Ovary (tissue), 9 donors: Measurements from ENCODE around the gene GSN. TPM values are rescaled to one million over a fixed set of nuclear protein-coding genes. Genes with fewer than 3 reads are reported as not detected.

Experiments used
- DNase-seq, 5 donors: peaks; one replicate each; pipeline ENCODE4 v3.0.0-alpha.2; 2019 to 2020
- H3K27ac ChIP-seq, 2 donors: fragments of 200-600 bp; one replicate each; pipeline versions ENCODE4 v1.5.1 to v1.8.0; 2019 to 2022
- H3K27me3 ChIP-seq: fragments of 200-600 bp; one replicate; pipeline ENCODE4 v1.8.0; 2022
- H3K36me3 ChIP-seq: fragments of 200-600 bp; sonication (generic); one replicate; pipeline ENCODE4 v1.5.1; 2019
- H3K4me1 ChIP-seq: one replicate; pipeline ENCODE4 v1.8.1; 2013; ENCODE audit warnings: mild to moderate bottlenecking, moderate library complexity; ENCODE audit not compliant: insufficient read depth
- H3K4me3 ChIP-seq: fragments of 200-600 bp; sonication (generic); one replicate; pipeline ENCODE4 v1.5.1; 2017
- H3K9me3 ChIP-seq, 2 donors: fragments of 200-600 bp in 1 of 2; sonication (generic) in 1 of 2; one replicate each; pipeline versions ENCODE4 v1.5.1 to v1.8.1; 2013 to 2019; ENCODE audit warnings: mild to moderate bottlenecking in 1 of 2, moderate library complexity in 1 of 2
- EP300 ChIP-seq: sonication (generic); formaldehyde crosslinking; IDR thresholded peaks from one replicate; pipeline ENCODE4 v1.6.1; 2017; ENCODE audit warnings: antibody characterized with exemption
- POLR2A ChIP-seq: fragments of 450-650 bp; IDR thresholded peaks from one replicate; pipeline ENCODE4 v1.6.1; 2017; ENCODE audit warnings: antibody characterized with exemption, mild to moderate bottlenecking, moderate library complexity
- WGBS, 3 donors: extraction: QIAGEN DNeasy Blood & Tissue Kit in 1 of 3; methylation state at CpG; one replicate each; pipeline versions ENCODE4 v1.1.5 to v1.1.7; 2013 to 2017; 5-methylcytosine and 5-hydroxymethylcytosine counted together
- intact Hi-C, 4 donors: fragments of 100-400 bp; cut with DNase I; formaldehyde crosslinking; loops; one replicate each; pipeline versions ENCODE4 v1.11.0 to v1.15.1; 2022 to 2023
- polyA plus RNA-seq, 2 donors: library from polyadenylated mRNA; stranded (reverse); fragments of 200-250 nt in 1 of 2; fragments of 350-450 nt in 1 of 2; fragmentation: Illumina TruSeq in 1 of 2; extraction: RNeasy Lipid Tissue Mini Kit (QIAGEN cat#74804) in 1 of 2; gene quantifications; one replicate each; pipeline ENCODE4 v1.2.3, GENCODE V29; 2013 to 2014
- total RNA-seq, 7 donors: library from RNA; depleted of rRNA in 2 of 7; stranded (reverse); fragments of >200 nt in 2 of 7; fragmentation: NEBNext Ultra II Directional in 3 of 7; extraction: Animal tissue kit (Norgen Biotek cat#: 25700) in 3 of 7; gene quantifications; one replicate each; pipeline versions ENCODE4 v1.1.0 to v1.2.4, GENCODE V29; 2016 to 2023
- TF ChIP-seq, protein P1 (sequence below), 3 donors: fragments of 450-650 bp in 2 of 3; fragments of 200-600 bp in 1 of 3; IDR thresholded peaks; one replicate each; pipeline versions ENCODE4 v1.5.1 to v1.8.0; 2016 to 2022; ENCODE audit warnings: antibody characterized with exemption in 3 of 3, mild to moderate bottlenecking in 1 of 3
- donor health status: DM: no; HTN: no; CAD: no; lungs with moderate emphysema.
- donor health status: DM: no; HTN: no; CAD: no.
- donor health status: Bipolar disorder and iron deficiency.
- donor health status: DM: yes; HTN: yes; CAD: no.
- donor health status: DM: no; HTN: no; CAD: no.
- donor health status: DM: yes; HTN: yes; CAD: no.

The GSN gene
- total and polyA plus RNA-seq, 9 donors = 188 to 706 (median 370) TPM

GRCh38 chr9:121283080-121283398 lies 15.1 kb downstream of the GSN start:
- peaks cover 66% of the 10 kb centered on the region for H3K4me1 ChIP-seq

DNA sequence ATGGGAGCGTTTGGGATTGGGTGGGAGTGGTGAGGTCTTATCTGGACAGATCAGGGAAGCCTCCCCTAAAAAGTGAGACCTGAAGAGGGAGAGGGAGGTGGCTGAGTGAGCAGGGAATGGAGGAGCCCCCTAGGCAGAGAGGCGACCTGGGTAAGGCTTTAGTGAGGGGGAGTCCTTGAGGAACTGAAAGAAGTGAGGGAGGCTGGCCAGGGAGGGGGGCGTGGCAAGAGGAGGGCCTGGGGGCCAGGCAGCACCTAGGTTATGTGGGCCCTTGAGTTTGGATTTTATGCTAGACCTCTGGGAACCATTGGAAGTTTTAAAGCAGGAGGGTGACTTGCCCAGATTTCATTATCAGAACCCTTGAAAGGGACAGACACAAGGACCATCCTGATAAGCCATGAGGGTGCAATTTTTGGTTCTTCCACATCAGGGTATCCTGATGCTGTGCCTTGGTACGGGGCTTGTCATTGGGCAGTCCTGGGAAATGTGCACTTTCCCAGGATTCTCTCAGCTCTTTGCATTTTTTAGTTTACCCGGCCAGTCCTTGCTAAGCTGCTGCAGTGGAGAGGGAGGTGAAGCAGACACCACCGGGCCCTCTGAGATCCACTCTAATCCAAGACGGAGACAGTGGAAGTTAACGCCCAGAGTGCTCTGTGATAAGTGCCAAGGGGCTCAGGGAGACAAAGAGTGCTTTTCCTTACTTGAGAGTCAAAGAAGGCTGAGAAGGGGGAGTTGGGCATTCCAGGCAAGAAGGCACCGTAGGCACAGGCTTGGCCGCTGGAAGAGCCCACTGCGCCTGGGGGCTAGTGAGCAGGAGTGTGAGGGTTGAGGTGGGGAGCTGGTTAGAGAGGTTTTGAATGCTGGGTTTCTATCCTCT lies 16.1 kb downstream of the GSN start:
- Histone ChIP-seq H3K4me1 (peaks cover 68% of the 10 kb centered on the region), H3K4me3 (no peak overlapping the region), H3K27ac (peak overlapping the region; percentile 93 to 94), H3K9me3 (no peaks in the 10 kb centered on the region), H3K27me3 (no peaks in the 10 kb centered on the region), H3K36me3 (no peaks in the 10 kb centered on the region)
- intact Hi-C loops = no loop called here
- TF ChIP-seq POLR2A (no peak), EP300 (no peak)
- TF ChIP-seq, protein P1, sequence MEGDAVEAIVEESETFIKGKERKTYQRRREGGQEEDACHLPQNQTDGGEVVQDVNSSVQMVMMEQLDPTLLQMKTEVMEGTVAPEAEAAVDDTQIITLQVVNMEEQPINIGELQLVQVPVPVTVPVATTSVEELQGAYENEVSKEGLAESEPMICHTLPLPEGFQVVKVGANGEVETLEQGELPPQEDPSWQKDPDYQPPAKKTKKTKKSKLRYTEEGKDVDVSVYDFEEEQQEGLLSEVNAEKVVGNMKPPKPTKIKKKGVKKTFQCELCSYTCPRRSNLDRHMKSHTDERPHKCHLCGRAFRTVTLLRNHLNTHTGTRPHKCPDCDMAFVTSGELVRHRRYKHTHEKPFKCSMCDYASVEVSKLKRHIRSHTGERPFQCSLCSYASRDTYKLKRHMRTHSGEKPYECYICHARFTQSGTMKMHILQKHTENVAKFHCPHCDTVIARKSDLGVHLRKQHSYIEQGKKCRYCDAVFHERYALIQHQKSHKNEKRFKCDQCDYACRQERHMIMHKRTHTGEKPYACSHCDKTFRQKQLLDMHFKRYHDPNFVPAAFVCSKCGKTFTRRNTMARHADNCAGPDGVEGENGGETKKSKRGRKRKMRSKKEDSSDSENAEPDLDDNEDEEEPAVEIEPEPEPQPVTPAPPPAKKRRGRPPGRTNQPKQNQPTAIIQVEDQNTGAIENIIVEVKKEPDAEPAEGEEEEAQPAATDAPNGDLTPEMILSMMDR (IDR thresholded peaks at IDR 0.05) = no peak
- DNase-seq = peak in 2 of 5 donors; percentile 18 to 20
- WGBS, 3 donors = 52 to 66% (median 56%) methylated on average over 11 of the region's 11 CpGs

More at GRCh38 chr9:121283080-121283398, 15.1 kb downstream of the GSN start:
- no peak for DNase-seq
- no peak overlapping the region for H3K4me3 ChIP-seq
- no peaks in the 10 kb centered on the region for H3K9me3 ChIP-seq
- intact Hi-C loops = no loop called here
- no peak for TF ChIP-seq POLR2A
- TF ChIP-seq EP300 = no peak
- TF ChIP-seq, protein P1 (IDR thresholded peaks at IDR 0.05) = no peak
- no peaks in the 10 kb centered on the region for H3K27me3 ChIP-seq
- no peaks in the 10 kb centered on the region for H3K36me3 ChIP-seq
- WGBS, 3 donors = 56 to 74% (median 67%) methylated on average over 2 of the region's 2 CpGs
- H3K27ac ChIP-seq = peak overlapping the region; percentile 93 to 94

GRCh38 chr9:121284733-121285451 lies 16.9 kb downstream of the GSN start:
- peaks cover 64% of the 10 kb centered on the region for H3K4me1 ChIP-seq
- no peaks in the 10 kb centered on the region for H3K9me3 ChIP-seq
- peak overlapping the region; percentile 93 to 94 for H3K27ac ChIP-seq
- intact Hi-C loops = no loop called here
- 91 to 93% (median 92%) methylated on average over 9 of the region's 9 CpGs for WGBS, 3 donors
- H3K4me3 ChIP-seq = no peak overlapping the region
- DNase-seq = peak in 2 of 5 donors; percentile 28 to 30
- H3K36me3 ChIP-seq = no peaks in the 10 kb centered on the region
- no peak for TF ChIP-seq POLR2A
- TF ChIP-seq EP300 = no peak
- TF ChIP-seq, protein P1 (IDR thresholded peaks at IDR 0.05) = no peak
- no peaks in the 10 kb centered on the region for H3K27me3 ChIP-seq

GRCh38 chr9:121285835-121286687 lies 18.1 kb downstream of the GSN start:
- peak overlapping the region; percentile 93 to 94 for H3K27ac ChIP-seq
- peak; percentile 29 for TF ChIP-seq POLR2A
- TF ChIP-seq, protein P1 (IDR thresholded peaks at IDR 0.05) = no peak
- TF ChIP-seq EP300 = peak; percentile 64
- H3K4me1 ChIP-seq = peaks cover 57% of the 10 kb centered on the region
- no peak overlapping the region for H3K4me3 ChIP-seq
- H3K9me3 ChIP-seq = no peaks in the 10 kb centered on the region
- intact Hi-C loops = no loop called here
- no peaks in the 10 kb centered on the region for H3K27me3 ChIP-seq
- 9 to 17% (median 13%) methylated on average over 18 of the region's 18 CpGs for WGBS, 3 donors
- no peaks in the 10 kb centered on the region for H3K36me3 ChIP-seq
- DNase-seq = peak; percentile 67 to 80 (median 70)
